ENCODE data around the gene CYP4Z1.

Gene CYP4Z1

GRCh38 chr1:47067097-47067594, at the start of gene CYP4Z1:
Gene CYP4Z1 (plus strand): TSS chr1:47067231. CDS start chr1:47067491, 260 bp downstream.
- TF ChIP-seq GATA2 (IDR thresholded peaks at IDR 0.05; ENCODE audit: low read depth, low read length) (no peak), GATA3 (IDR thresholded peaks at IDR 0.05; ENCODE audit: low read depth, low read length) (no peak)

- TF ChIP-seq GATA2 (IDR thresholded peaks at IDR 0.05; ENCODE audit: low read depth, low read length) (no peak), GATA3 (IDR thresholded peaks at IDR 0.05; ENCODE audit: low read depth, low read length) (no peak)
Measured at GRCh38 chr1:47021070-47021469, 46.0 kb upstream of the CYP4Z1 start.

DNA sequence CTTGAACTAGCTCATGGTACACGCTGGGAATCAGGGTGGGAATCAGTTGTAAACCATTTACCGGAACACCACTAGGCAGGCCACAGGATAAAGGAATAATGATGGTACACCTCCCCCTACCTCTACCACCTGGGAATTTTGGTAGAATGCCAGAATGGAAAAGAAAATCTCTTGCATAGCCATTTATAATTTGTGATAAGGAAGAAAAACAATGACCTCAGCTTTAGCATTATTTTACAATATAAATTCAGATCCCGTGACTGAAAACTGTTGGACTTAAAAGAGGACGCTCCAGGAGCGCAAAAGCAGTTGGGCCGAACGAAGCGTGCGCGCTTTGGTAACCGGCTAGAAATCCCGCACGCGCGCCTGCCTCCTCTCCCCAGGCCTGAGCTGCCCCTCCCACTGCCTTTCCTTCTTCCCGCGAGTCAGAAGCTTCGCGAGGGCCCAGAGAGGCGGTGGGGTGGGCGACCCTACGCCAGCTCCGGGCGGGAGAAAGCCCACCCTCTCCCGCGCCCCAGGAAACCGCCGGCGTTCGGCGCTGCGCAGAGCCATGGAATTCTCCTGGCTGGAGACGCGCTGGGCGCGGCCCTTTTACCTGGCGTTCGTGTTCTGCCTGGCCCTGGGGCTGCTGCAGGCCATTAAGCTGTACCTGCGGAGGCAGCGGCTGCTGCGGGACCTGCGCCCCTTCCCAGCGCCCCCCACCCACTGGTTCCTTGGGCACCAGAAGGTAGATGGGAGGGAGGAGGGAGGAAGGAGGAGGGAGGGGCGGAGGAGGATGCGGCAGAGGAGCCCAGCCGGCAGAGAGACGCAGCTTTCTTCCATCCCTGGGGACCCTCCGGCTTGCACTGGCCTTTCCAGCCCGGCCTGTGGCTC, 43.5 kb upstream of the CYP4Z1 start, which contains the start of gene CYP4X1:
Gene CYP4X1, plus strand, starts transcription at position 402 of the 873 bp plus-strand sequence. Its CDS starts 149 bp downstream, at position 551.
- no peak for TF ChIP-seq GATA3 (IDR thresholded peaks at IDR 0.05; ENCODE audit: low read depth, low read length)
- no peak for TF ChIP-seq GATA2 (IDR thresholded peaks at IDR 0.05; ENCODE audit: low read depth, low read length)

DNA sequence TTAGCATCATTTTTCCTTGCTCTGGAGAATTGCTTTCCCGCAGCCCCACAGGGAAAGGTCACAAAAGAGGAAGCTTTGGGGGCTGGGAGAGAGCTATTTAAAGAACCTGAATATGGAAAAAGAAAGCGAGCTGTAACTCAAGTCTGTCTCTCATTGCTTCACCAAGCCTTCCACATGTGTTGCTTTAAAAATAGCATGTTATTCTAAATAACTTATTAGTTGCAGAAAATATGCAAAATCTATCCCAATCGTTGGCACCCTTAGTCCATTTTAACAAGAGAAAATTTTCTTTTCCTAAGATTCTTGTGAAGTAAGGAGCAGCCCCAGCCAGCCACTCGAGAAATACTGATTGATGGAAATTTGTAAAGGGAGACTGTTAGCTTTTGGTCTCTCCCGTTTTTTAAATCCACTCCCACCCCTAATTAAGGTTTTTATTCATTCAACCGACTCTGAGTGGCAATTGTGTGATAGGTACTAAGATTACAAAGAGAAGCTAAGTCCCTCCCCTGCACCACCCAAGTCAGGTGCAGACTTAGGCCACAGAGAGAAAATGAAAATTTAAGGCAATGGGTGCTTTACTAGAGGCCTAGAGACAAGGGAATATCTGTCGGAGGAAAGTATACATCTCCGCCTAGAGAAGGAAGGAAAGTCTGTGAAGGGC, 42.8 kb upstream of the CYP4Z1 start:
- no peak for TF ChIP-seq GATA2 (IDR thresholded peaks at IDR 0.05; ENCODE audit: low read depth, low read length)
- no peak for TF ChIP-seq GATA3 (IDR thresholded peaks at IDR 0.05; ENCODE audit: low read depth, low read length)

DNA sequence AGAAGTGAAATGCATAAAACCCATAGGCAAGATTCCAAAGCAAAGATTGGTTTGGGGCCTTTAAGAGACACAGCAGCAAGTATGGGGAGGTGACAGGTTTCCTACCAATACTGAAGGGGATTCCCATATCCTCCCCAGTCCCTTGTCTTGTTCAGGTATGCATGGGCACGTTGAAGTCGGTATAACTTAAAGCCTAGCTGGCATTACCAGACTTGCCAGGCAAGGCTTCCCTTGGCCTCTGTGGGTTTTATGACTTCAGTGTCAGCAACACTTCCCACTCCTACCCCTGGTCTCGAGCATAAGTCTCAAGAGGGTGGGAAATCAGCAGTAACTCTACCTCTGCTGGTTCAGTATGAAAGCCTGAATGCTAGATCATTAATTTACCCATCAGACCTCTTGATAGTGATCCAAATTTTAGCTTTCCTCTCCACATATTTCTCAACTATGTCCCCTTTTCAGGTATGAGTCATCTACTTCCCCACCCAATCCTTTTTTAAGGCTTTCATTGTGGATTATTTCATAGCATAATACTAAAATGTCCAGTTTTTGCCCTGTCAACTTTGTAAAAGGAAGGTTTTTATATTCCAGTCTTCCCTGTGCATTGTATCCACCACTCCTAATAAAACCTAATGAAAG, 36.7 kb upstream of the CYP4Z1 start:
- TF ChIP-seq GATA2 (IDR thresholded peaks at IDR 0.05; ENCODE audit: low read depth, low read length) (no peak), GATA3 (IDR thresholded peaks at IDR 0.05; ENCODE audit: low read depth, low read length) (no peak)

DNA sequence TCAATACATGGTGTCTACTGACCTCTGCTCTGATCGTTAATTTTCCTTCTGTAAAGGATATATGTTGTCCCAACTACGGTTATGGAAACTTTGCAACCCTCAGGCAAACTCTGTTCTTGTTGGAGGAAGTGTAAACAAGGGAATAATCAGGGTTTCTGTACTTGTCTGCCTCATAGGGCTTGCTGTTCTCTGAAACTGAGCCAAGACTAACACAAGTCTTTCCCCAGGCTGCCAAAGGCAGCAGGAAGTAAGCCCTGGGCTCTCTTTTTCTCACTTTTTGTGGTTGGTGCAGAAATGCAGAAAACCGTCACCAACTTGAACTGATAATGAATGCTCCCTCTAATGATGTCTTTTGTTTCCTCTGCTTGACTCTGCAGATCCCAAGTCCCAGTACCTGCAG, 36.0 kb upstream of the CYP4Z1 start:
- no peak for TF ChIP-seq GATA3 (IDR thresholded peaks at IDR 0.05; ENCODE audit: low read depth, low read length)
- no peak for TF ChIP-seq GATA2 (IDR thresholded peaks at IDR 0.05; ENCODE audit: low read depth, low read length)

GRCh38 chr1:47031585-47031984, 35.4 kb upstream of the CYP4Z1 start:
- TF ChIP-seq GATA2 (IDR thresholded peaks at IDR 0.05; ENCODE audit: low read depth, low read length) (no peak), GATA3 (IDR thresholded peaks at IDR 0.05; ENCODE audit: low read depth, low read length) (no peak)

GRCh38 chr1:47036764-47037163, 30.3 kb upstream of the CYP4Z1 start:
- TF ChIP-seq GATA3 (IDR thresholded peaks at IDR 0.05; ENCODE audit: low read depth, low read length) = no peak
- TF ChIP-seq GATA2 (IDR thresholded peaks at IDR 0.05; ENCODE audit: low read depth, low read length) = no peak

DNA sequence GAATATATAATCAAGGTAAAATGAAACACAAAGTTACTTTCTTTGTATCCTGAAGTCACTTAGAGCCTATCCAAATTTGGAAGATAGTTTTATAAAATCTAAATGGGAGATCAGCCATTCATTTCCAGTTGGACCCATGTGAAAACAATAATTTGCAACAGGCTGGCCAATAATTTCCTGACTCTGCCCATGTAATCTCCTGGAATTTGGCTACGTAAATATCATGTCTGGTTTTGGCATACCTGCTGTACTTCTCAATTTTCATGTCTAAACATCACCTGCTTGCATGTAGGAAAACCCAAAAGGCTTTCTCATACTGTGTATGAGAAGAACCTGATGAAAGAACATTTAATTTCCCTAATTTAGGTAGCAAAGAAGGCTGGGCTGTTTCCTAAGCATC, 7.7 kb upstream of the CYP4Z1 start:
- TF ChIP-seq GATA3 (IDR thresholded peaks at IDR 0.05; ENCODE audit: low read depth, low read length) (no peak), GATA2 (IDR thresholded peaks at IDR 0.05; ENCODE audit: low read depth, low read length) (no peak)

DNA sequence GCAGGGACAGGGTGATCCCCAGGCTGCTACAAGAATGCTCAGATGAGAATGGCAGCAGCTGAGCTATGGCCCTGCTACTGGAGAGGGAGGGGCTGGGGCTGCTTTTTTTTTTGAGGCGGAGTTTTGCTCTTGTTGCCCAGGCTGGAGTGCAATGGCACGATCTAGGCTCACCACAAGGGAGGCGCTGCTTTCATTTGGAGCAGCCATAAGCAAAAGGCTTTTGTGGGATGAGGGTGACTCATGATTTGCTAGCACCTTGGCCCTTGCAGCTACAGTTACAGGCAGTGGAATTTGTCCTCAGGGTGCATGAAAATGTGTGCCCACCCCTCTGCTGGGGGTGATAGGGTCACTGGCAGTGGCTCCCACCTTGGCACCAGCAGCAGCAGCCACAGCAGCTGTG, 37.8 kb downstream of the CYP4Z1 start:
- no peak for TF ChIP-seq GATA3 (IDR thresholded peaks at IDR 0.05; ENCODE audit: low read depth, low read length)
- no peak for TF ChIP-seq GATA2 (IDR thresholded peaks at IDR 0.05; ENCODE audit: low read depth, low read length)

DNA sequence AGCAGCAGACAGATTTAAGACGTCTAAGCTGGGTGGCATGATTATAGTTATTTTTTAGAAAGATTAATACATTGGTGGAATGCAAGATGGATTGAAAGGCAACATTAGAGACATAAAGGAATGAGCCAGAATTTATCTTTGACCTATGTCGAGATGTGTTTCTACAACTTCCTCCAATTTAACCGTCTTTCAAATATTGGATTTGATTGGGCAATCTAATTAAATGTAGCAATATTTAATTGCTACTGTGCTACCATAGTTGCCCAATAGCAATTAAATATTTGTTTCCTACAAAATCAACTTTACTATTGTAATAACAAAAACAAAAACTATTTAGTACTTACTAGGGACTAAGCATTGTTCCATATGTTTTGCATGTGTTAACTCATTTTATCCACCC, 39.8 kb downstream of the CYP4Z1 start:
- no peak for TF ChIP-seq GATA2 (IDR thresholded peaks at IDR 0.05; ENCODE audit: low read depth, low read length)
- no peak for TF ChIP-seq GATA3 (IDR thresholded peaks at IDR 0.05; ENCODE audit: low read depth, low read length)

DNA sequence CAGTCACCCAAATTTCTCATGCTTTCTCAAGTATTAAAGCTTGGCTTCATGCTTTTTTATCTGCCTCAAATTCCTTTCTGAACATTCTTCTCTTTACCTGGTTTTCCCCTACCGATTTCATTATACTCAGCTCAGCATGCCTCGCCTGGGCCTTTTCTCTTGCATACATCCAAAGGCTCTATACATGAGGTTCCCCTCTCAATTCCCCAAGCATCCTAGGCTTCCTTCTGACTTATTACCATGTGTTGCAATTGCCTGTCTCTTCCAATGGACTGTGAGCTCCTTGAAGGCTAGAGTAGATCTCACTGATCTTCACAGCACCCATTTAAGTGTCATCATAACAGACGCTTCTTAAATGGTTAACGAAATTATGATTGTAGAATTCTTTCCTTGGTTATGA, 46.1 kb downstream of the CYP4Z1 start:
- no peak for TF ChIP-seq GATA3 (IDR thresholded peaks at IDR 0.05; ENCODE audit: low read depth, low read length)
- no peak for TF ChIP-seq GATA2 (IDR thresholded peaks at IDR 0.05; ENCODE audit: low read depth, low read length)

DNA sequence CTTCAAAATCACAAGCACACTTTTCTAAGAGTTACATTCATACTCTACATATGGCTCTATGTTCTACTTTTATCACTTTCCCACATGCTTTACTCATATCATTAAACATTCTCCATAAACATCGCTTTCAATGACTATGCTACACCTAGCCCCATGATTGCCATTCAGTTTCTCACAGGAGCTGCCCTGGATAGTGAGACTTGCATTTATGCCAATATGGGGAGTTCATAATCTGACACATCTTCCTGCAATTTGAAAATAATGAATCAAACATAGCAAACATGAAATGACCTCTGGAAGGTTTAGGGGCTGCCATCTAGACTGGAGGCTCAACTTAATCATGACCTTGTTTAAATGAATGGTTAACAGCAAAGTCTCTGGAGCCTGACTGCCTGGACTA, 61.2 kb downstream of the CYP4Z1 start:
- no peak for TF ChIP-seq GATA3 (IDR thresholded peaks at IDR 0.05; ENCODE audit: low read depth, low read length)
- TF ChIP-seq GATA2 (IDR thresholded peaks at IDR 0.05; ENCODE audit: low read depth, low read length) = no peak

DNA sequence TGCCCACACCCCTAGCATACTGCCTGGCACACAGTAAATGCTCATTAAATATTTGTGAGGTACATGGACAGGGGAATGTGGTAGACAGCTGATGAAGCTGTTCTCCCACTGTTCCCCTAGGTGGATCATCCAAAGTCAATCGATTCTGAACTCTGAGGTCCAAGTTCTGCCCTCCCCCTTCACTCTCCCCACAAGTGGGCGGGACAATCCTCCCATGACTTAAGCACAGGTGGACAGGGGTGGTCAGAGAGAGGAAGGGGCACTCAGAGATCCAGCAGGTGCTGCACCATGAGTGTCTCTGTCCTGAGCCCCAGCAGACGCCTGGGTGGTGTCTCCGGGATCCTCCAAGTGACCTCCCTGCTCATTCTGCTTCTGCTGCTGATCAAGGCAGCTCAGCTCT, 70.2 kb downstream of the CYP4Z1 start, which contains the start of gene CYP4A22:
Gene CYP4A22, plus strand, starts transcription at position 244 of the 400 bp plus-strand sequence. Its CDS starts 45 bp downstream, at position 289.
- TF ChIP-seq GATA3 (IDR thresholded peaks at IDR 0.05; ENCODE audit: low read depth, low read length) = no peak
- TF ChIP-seq GATA2 (IDR thresholded peaks at IDR 0.05; ENCODE audit: low read depth, low read length) = no peak

Data from SH-SY5Y (cell line).